ENCODE measurements around the gene PLTP. TPM values are rescaled to one million over a fixed set of nuclear protein-coding genes. Genes with fewer than 3 reads are reported as not detected.

The PLTP gene
- total RNA-seq, 2 donors from 2014 or later, result 53.6 to 221 TPM

DNA sequence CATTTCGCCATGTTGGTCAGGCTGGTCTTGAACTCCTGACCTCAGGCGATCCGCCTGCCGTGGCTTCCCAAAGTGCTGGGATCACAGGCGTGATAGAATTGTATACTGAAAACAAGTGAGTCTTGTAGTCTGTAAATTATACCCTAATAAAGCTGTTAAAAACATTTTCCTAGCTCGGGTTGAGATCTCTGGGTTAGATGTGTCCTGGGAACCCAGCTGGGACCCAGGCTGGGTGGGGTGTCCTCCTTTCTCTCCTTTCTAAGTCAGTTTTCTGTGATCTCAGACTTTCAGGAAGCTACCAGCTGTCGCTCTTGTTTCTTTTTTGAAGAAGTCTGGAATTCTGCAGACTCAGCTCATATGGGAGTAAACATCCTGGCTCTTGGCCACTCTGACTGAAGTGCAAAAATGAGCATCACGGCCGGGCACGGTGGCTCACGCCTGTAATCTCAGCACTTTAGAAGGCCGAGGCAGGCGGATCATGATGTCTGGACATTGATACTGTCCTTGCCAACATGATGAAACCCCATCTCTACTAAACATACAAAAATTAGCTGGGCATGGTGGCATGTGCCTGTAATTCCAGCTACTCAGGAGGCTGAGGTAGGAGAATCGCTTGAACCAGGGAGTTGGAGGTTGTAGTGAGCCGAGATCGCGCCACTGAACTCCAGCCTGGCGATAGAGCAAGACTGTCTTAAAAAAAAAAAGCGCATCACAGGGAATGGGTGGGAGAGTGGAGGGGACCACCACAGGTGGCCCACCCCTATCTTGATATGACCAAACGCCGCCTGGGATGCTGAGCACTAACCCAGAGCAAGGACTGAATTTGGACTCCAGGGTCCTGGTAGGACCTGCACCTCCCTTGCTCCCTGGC lies 12.7 kb upstream of the PLTP start:
- Histone ChIP-seq H3K4me3 (no peak overlapping the region), H3K36me3 (no peaks in the 10 kb centered on the region), H3K27me3 (no peaks in the 10 kb centered on the region), H3K4me1 (peaks cover 0 to 48% of the 10 kb centered on the region in 2 donors), H3K9me3 (no peaks in the 10 kb centered on the region), H3K27ac (peak overlapping the region; percentile 56 to 74)
- TF ChIP-seq, protein P1, sequence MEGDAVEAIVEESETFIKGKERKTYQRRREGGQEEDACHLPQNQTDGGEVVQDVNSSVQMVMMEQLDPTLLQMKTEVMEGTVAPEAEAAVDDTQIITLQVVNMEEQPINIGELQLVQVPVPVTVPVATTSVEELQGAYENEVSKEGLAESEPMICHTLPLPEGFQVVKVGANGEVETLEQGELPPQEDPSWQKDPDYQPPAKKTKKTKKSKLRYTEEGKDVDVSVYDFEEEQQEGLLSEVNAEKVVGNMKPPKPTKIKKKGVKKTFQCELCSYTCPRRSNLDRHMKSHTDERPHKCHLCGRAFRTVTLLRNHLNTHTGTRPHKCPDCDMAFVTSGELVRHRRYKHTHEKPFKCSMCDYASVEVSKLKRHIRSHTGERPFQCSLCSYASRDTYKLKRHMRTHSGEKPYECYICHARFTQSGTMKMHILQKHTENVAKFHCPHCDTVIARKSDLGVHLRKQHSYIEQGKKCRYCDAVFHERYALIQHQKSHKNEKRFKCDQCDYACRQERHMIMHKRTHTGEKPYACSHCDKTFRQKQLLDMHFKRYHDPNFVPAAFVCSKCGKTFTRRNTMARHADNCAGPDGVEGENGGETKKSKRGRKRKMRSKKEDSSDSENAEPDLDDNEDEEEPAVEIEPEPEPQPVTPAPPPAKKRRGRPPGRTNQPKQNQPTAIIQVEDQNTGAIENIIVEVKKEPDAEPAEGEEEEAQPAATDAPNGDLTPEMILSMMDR (IDR thresholded peaks at IDR 0.05), result no peak
- DNase-seq (ENCODE audit: low spot score), result peak; percentile 80

DNA sequence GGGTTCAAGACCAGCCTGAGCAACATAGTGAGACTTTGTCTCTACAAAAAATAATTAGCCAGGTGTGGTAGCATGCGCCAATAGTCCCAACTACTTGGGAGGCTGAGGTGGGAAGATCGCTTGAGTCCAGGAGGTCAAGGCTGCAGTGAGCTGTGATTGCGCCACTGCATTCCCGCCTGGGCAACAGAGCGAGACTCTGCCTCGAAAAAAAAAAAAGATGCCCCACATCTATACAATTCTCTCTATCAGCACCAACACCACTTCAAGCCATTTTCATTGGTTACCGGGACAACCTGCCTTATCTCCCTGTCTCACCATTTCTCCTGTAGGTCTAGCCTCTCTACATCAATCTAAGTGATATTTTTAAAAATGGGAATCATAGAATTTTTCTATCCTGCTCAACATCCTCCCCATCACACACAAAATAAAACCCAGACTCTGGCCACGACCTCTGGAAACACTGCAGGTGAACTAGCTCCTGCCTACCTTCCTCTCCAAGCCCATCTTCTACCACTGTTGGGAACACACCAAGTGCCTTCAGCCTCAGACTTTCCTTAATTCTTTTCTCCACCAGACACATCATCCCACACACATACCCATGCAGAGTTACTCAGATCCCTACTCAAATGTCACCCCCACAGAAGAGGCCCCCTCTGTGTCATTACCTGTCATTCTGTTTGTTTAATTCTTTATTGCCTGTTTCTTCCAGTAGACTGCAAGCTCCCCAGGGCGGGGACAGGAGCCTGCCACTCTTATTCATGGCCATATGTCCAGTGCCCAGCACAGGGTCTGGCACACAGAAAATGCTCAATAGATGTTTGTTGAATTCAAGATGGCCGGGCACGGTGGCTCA lies 9.6 kb upstream of the PLTP start:
- no peak for DNase-seq (ENCODE audit: low spot score)
- H3K27ac ChIP-seq, result no peak overlapping the region
- TF ChIP-seq, protein P1 (IDR thresholded peaks at IDR 0.05), result no peak
- H3K9me3 ChIP-seq, result no peaks in the 10 kb centered on the region
- H3K4me3 ChIP-seq, result no peak overlapping the region
- peaks cover 0 to 63% of the 10 kb centered on the region in 2 donors for H3K4me1 ChIP-seq
- no peaks in the 10 kb centered on the region for H3K27me3 ChIP-seq
- no peaks in the 10 kb centered on the region for H3K36me3 ChIP-seq

DNA sequence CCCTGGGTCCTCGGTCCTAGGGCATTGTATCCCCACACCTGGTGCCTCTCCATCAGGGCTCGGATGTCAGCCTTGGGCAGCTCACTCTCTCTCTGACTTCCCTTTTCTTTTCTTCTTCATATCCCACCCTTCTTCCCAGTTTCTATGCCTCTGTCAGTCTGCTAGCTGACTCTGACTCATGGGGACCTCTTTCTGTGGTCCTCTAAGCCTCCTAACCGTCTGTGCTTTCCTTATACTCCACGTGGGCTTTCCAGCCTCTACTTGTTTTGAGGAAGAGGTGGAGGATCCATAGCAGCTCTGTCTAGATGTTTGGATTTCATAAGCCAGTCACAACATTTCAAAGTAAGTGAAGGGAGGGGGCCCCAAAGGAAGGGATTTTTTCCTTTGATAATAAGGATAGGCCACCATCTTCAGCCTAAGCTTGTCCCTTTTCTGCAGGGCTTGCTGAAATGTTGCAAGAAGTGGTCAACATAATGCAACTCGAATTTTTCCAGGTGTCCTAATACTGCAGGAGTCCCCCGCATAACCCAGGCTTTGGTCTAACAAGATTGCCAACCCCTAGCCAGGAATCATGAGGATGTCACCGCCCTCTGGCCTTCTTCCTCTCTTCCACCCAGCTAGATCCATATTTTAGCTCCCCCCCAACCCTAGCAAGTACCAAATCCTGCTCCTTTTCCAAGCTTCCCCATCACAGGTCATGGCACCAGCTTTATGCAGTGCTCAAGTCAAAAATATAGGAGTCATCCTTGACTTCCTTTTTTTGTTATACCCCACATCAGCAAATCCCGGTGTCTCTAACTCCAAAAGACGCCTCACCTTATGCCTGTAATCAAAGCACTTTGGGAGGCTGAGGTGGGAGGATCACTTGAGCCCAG lies 8.7 kb upstream of the PLTP start:
- peaks cover 0 to 63% of the 10 kb centered on the region in 2 donors for H3K4me1 ChIP-seq
- H3K9me3 ChIP-seq, result no peaks in the 10 kb centered on the region
- TF ChIP-seq, protein P1 (IDR thresholded peaks at IDR 0.05), result no peak
- no peak overlapping the region for H3K4me3 ChIP-seq
- peak overlapping the region; percentile 73 for H3K27ac ChIP-seq
- H3K36me3 ChIP-seq, result no peaks in the 10 kb centered on the region
- no peaks in the 10 kb centered on the region for H3K27me3 ChIP-seq
- no peak for DNase-seq (ENCODE audit: low spot score)

DNA sequence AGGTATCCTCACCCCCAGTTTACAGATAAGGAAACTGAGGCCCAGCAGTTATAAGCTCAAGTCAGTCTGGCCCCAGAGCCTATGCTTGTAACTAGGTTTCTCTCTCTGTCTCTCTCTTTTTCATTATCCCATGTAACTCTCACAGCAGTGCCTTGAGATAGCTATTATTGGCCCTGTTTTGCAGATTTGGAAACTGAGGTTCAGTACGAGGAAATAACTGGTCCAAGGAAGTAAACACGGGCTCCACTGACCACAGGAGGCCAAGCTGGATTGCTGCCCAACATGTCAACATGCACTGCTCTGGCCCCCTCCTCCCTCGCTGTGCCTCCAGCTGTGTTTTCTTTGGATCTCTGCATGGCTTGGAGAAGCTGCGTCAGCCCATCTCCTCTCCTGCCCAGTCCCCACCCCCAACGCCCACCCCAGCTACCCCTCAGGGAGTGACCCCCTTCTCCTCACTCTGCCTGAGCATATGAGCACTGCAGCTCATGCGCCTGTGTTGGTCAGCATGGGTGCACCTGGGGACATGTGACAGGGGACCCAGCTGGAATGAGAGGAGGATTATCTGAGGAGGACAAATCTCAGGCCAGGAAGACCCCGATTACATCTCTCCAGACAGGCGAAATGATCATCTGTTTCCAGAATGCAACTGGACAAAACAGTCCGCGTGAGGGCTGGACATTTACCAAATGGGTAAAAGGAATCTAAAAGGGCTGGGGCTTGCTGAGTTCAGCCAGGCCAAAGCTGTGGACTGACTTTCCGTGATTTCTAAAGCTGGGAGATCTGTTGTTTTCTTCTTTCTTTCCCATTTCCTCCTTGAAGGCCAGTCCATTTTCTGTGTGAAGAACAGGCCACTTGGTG lies 7.8 kb upstream of the PLTP start:
- TF ChIP-seq, protein P1 (IDR thresholded peaks at IDR 0.05), result no peak
- peak; percentile 85 for DNase-seq (ENCODE audit: low spot score)
- Histone ChIP-seq H3K27ac (peak overlapping the region; percentile 73), H3K36me3 (no peaks in the 10 kb centered on the region), H3K4me1 (peaks cover 0 to 59% of the 10 kb centered on the region in 2 donors), H3K4me3 (no peak overlapping the region), H3K9me3 (no peaks in the 10 kb centered on the region), H3K27me3 (no peaks in the 10 kb centered on the region)
